SW 1271 (cell line): ENCODE data around the gene TECPR2.

ENCODE experiments used
- DNase-seq, 2 experiments: peaks; one replicate each; lab custom pipeline; 2025; lab: John Stamatoyannopoulos, UW

The TECPR2 gene

DNA sequence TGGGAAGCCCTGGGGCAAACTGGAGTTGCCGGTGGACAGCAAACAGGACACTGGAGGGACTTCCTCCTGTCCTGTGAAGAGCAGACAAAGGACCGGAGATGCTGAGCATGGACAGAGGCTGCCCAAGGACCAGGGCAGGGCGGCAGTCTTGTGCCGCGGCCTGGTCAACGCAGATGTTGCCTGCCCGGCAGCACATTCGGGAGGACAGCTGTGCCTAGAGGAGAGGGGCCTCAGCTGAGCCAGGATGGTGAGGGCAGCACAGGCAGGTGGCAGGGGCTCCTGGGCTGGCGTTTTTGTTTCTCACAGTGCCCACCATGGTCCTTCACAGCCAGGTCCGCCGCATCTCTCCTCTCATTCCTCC lies 133.6 kb downstream of the TECPR2 start:
- DNase-seq: no peak

GRCh38 chr14:102496958-102497744 lies 134.4 kb downstream of the TECPR2 start:
- DNase-seq: no peak

DNA sequence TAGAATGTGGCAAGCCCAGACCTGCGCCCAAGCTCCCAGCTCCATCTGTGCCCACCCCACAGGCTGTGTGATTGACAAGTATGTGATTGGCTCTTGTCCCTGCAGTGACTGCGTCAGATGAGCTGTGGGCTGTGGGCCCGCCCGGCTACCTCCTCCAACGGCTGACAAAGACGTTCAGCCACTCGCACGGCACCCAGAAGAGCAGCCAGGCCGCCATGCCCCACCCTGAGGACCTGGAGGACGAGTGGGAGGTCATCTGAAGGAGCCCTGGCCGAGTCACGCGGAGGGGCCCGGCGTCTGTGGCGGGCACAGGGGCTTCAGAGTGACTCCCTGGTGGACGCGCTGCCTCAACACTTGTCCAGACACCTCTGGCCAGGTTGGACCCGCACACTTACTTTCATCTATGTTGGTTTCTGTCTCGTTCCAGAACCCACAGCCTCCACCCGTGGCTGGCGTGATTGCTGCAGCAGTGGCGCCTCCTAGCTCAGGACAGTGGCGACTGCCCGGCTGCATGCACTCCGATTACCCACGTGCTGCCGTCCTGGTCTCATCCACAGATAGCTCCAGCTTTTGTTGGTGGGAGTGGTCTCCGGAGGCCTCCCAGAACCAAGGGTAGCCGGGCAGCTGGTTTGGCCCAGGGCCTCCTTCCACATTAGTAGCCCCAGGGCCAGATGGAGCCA lies 135.4 kb downstream of the TECPR2 start:
- no peak for DNase-seq

DNA sequence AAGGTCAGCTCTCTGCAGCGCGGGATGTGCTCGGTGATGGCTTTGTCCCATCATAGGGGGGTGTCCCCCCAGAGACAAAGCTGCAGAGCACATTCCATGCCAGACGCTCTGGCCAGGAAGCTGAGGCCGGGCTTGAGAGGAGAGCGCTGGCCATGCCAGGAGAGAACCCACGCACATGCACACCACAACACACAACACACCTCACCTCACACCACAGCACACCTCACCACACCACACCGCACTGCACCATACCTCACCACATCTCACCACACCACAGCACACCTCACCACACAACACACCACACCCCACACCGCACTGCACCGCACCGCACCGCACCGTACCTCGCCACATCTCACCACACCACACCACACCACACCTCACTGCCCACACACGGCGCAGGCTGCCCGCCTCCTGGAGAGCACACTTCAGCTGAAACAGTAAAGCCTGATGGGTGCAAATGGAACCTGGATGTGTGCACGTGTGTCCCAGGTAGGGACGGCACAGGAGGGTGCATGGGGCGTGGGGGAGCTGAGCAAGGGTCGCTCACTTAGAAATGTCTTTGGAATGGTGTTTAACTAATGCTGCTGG lies 136.0 kb downstream of the TECPR2 start:
- DNase-seq: no peak

DNA sequence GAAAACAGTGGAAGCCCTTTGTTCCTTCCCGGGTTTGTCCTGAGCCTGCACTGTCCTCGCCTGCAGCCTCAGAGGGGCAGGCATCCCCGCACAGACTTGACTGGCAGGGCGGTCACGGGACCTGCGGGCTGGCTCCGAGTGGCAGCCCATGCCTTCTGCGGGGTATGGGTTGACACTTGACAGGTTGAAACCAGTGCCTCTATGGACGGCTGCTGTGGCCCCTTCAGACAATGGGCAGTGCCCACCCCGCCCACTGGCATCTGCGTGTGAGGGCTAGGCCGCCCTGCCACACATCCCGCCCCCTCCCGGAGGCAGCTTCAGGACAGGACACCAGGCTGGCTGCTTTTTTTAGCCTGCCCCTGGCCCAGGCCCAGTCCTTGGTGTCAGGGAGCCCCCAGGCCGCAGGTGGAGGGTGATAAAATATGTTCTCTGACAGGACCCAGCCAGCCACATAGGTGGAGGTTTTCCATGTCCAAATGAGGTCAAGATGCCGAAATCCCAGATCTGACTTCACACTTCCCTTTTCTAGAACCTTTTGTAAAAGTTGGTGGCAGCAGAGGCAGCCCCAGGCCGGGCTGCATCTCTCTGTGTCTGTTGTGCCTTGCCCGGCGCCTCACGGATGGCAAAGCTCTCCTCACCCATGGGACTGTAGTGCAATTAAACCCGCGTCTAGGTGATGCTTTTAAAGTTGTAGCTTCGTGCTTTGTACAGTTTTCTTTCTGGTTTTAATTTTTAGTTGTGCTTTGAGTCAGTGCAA lies 136.8 kb downstream of the TECPR2 start:
- DNase-seq: no peak

DNA sequence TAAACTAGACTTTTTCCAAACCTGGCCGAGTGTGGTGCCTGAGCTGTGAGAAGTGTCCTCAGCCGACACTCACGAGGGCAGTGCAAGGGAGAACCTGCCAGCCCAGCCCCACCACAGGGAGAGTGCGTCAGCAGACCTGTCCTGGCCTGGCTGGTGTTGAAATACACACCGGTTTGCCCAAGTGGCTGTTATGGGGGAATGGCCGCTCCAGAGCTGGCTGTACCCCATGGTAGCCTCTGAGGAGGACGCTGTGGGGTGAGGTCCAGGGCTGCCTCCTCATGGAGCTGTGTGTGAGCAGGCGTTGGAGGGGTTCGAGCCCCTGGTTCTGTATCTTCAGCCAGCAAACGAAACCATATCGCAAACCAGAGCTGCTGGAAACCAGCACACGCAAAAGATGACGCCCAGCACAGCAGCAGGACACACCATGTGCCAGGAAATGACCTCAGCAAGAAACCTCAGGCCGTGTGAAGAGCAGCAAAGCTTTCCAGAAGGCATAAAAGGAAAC lies 137.5 kb downstream of the TECPR2 start:
- no peak for DNase-seq

DNA sequence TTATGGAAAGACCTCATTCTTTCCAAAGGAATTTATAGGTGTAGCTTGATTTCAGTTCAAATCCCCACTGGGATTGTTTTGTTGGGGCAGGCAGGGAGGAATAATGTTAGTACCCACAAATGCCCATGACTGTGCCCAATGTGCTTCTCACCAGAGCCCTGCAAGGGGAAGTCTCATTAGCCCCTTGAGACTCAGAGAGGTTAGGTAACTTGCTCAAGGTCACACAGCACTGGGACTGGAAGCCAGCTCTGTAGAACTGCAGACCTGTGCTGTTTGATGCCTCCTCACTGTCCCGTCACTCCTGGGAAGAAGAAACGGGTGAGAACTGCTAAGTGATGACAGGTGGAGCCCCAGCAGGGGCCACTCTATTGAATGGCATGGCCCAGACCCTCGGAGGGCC lies 138.0 kb downstream of the TECPR2 start:
- no peak for DNase-seq

DNA sequence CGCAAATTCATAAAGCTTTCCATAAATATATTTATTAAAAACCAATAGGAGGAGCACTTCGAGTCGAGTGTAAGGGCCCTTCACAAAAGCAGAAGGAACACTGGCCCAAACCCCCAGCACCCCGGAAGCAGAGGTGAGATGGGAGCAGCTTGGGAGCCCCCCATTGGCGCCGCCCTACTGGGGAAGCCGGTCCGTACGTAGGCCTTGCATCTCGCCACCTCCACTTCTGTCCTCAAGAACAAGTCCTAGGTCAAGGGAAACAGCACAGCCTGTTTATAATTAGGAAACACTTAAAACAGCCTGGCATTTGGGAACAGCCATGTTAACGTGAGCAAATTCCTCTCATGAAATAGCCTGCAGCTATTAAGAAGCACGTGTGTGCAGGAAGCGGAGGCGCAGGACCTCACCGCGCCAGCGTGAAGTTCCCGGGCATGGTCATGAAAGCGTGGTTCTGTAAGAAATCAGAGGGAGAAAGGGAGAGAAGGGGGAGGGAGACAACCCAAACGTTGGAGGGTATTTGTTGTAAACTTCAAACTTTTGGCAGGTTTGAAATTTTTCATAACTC lies 139.1 kb downstream of the TECPR2 start:
- no peak for DNase-seq

GRCh38 chr14:102502571-102502970 lies 139.8 kb downstream of the TECPR2 start:
- DNase-seq: no peak

GRCh38 chr14:102503641-102504327 lies 141.0 kb downstream of the TECPR2 start:
- no peak for DNase-seq

GRCh38 chr14:102504328-102504999 lies 141.7 kb downstream of the TECPR2 start:
- DNase-seq: no peak

DNA sequence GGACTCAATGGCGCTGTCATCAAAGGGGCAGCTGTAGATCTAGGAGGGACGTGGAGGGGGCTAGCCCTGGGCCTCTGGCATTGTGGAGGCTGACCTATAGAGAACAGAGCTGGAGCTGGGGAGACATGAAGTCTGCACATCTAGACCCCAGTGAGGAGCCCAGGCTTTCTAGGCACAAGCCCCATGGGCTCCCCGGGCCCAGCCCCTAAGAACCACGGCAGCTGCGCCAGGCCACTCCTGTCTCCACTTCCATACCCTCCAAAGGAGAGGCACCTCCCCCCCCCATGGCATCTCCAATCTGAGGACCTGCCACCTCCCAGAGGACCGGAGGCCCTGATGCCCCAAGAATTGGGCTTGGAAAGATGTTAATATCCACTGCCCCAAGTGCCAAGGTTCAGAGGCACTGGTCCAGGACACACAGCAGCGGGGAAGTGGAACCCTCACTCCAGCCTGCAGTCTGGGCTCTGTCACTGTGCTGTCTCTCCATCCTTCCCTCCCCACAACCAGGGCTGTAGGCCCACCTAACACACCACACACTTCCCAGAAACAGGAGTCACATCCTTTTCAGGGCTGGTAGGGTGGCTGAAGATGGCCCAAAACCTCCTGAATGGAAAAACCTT lies 142.4 kb downstream of the TECPR2 start:
- DNase-seq: no peak

GRCh38 chr14:102505775-102506625 lies 143.3 kb downstream of the TECPR2 start:
- no peak for DNase-seq

DNA sequence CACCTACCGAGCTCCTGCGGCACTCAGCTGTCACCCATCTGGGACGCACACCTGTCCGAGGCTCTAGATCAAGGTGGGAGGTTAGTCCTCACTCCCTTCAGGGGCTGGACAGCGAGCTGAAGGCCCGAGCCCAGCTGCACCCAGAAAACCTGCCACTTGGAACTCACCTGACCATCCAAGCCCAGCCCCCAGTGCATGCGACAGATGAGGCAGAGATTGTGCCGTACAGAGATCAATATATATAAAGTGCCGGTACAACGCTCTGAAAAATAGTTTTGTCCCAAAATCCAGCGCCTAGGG lies 143.8 kb downstream of the TECPR2 start:
- no peak for DNase-seq

DNA sequence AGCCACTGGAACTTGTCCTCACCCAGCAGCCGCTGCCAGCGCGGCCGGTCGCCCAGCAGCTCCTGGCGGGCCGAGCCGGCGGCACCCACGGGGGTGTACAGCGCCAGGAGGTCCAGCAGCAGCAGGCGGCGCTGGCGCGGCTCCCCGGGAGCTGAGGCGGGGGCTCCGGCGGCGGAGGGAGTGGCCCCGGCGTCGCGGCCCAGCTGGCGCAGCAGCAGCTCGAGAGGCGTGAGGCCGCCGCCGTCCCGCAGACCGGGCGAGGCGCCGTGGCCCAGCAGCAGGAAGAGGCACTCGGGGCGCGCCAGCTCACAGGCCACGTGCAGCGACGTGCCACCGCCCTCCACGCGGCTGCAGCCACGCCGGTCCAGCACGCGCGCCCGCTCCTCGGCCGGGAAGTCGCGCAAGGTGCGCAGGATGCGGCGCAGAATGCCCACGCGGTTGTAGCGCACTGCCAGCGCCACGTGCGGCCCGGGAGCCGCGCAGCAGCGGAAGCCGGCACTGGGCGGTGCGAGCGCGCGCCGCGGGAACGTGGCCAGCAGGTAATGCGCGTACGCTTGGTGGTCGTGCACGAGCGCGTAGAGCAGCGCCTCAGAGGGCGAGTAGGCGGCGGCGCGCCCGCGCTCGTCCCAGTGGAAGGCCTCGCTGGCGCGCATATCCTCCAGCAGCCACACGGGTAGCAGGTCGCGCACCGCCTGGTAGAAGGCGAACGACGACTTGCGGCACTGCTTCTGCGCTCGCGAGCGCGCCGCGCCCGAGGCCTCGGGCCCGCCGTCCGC lies 144.5 kb downstream of the TECPR2 start:
- no peak for DNase-seq

DNA sequence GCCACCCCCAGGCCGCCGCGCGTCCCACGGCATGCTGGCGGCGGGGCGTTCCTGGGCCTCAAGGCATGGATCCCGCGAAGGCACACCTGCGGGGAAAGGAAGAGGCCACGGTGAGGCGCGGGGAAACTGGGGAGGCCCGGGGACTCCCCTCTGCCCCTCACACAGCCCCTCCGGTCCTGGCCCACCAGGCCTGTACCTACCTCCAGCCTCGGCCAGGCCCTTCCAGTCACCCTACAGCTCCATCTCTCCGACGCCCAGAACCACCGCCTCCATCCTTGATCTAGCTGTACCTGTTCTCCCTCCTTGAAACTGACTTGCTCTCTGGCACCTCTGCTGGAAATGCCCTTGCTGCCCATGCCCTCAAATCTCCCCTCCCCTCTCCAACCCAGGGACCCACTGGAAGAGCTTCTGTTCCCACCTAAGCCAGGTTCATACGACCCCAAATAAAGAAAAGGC lies 145.1 kb downstream of the TECPR2 start:
- DNase-seq: no peak

DNA sequence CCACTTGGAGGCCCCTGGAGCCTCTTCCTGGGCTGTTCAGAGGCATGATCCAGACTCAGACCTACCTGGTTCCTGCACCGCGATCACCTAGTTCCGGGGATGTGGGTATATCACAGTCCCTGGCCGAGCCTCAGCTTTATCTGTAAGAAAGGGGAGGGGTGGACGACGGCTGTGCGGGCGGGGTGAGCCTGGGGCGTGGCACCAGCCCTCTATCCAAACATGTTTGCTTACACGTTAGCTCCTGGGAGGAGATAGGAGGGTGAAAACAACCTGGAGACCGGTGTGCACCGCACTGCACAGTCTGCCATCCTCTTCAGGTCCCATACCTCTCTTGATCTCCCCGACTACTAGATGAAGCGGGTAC lies 145.7 kb downstream of the TECPR2 start:
- DNase-seq: no peak

DNA sequence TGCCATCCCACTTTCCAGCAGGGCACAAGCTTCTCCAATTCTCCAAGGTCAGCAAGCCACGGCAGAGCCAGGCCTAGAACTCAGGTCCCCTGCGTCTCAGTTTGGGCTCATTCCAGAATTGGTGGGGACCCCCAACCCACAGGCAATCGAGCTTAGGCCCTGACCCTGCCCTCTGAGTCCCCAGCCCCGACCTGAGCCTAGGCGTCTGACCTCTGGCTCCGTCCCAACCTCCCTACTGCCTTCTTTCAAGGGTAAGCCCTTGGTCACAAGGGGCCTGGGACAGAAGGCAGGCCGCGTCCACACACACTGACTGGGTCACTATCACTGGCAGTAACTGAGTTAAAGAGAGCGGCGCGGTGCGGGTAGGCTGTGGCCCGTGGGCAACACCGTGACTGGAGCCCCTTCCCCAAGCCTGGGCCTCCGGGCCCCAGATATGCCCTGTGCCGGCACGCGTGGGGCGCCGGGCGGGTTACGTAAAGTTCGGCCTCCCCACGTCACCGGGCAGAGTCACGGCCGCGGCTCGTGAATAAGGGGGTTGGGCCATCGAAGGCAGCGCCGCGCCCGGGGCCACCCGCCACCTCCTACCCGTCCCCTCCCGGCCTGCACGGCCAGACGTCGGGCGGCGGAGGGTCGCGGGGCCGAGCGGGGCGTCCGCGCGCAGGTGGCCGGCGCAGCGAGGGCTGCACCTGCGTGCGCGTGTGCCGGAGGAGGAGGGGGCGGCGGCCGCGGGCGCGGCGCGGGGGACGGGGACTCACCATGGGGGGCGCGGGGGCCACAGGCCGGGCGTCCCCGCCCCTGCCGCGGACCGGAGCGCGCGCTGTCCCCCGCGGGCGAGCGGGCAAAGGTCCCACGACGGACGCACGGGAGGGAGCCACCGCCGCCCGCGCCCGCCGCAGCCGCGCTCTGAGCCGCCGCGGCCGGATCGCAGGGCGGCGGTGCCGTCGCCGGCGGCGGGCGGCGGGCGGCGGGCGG lies 146.3 kb downstream of the TECPR2 start:
- DNase-seq: no peak
